Loucy (cell line): ENCODE data around the gene GFER.

Source experiments
- H2AFZ ChIP-seq: fragments of 200-600 bp; sonication (generic); 2 replicates; pipeline ENCODE4 v1.6.0; 2016; ENCODE audit warnings: antibody characterized with exemption, mild to moderate bottlenecking, low read length, moderate library complexity
- H3F3A ChIP-seq: fragments of 200-600 bp; 2 replicates; pipeline ENCODE4 v1.6.0; 2016; ENCODE audit warnings: antibody characterized with exemption, low read depth, mild to moderate bottlenecking
- H3K27me3 ChIP-seq: fragments of 200-600 bp; sonication (generic); 2 replicates; pipeline ENCODE4 v1.6.1; 2014; ENCODE audit warnings: low read length, mild to moderate bottlenecking; ENCODE audit not compliant: insufficient read depth, poor library complexity, severe bottlenecking
- H3K36me3 ChIP-seq: fragments of 200-600 bp; sonication (generic); 2 replicates; pipeline ENCODE4 v1.6.1; 2016; ENCODE audit warnings: low read length; ENCODE audit not compliant: insufficient read depth
- H3K4me1 ChIP-seq: fragments of 200-600 bp; sonication (generic); 2 replicates; pipeline ENCODE4 v1.5.1; 2014; ENCODE audit warnings: low read length, mild to moderate bottlenecking; ENCODE audit not compliant: insufficient read depth, poor library complexity, severe bottlenecking
- H3K4me2 ChIP-seq: fragments of 200-600 bp; sonication (generic); 2 replicates; pipeline ENCODE4 v1.6.0; 2014; ENCODE audit warnings: antibody characterized with exemption, low read length, low read depth, mild to moderate bottlenecking; ENCODE audit not compliant: poor library complexity, severe bottlenecking
- H3K4me3 ChIP-seq: fragments of 200-600 bp; sonication (generic); 2 replicates; pipeline ENCODE4 v1.5.1; 2014; ENCODE audit warnings: low read length, mild to moderate bottlenecking, mixed read lengths; ENCODE audit not compliant: poor library complexity, severe bottlenecking
- H3K79me2 ChIP-seq: fragments of 200-600 bp; sonication (generic); 2 replicates; pipeline ENCODE4 v1.6.1; 2014; ENCODE audit warnings: low read length; ENCODE audit not compliant: insufficient read depth
- H3K9ac ChIP-seq: fragments of 200-600 bp; sonication (generic); 2 replicates; pipeline ENCODE4 v1.6.0; 2014; ENCODE audit warnings: mild to moderate bottlenecking, low read depth, low read length, moderate library complexity; ENCODE audit not compliant: poor library complexity, severe bottlenecking
- H3K9me2 ChIP-seq: fragments of 200-600 bp; sonication (generic); replicated peaks from 2 replicates; pipeline ENCODE4 v1.6.1; 2016; ENCODE audit warnings: low read depth, low read length, mixed read lengths
- H3K9me3 ChIP-seq: fragments of 200-600 bp; sonication (generic); 2 replicates; pipeline ENCODE4 v1.6.1; 2014; ENCODE audit warnings: mild to moderate bottlenecking, antibody characterized with exemption, low read length, low read depth; ENCODE audit not compliant: insufficient read depth
- H4K20me1 ChIP-seq: fragments of 200-600 bp; sonication (generic); 2 replicates; pipeline ENCODE4 v1.6.0; 2014; ENCODE audit warnings: antibody characterized with exemption, low read length, mild to moderate bottlenecking; ENCODE audit not compliant: insufficient read depth, poor library complexity, severe bottlenecking
- EZH2phosphoT487 ChIP-seq: fragments of 200-600 bp; IDR thresholded peaks from 2 replicates; pipeline ENCODE4 v1.6.1; 2018; ENCODE audit warnings: antibody characterized with exemption, mild to moderate bottlenecking, moderate library complexity, borderline replicate concordance
- TF ChIP-seq, protein P1 (sequence below): fragments of 200-600 bp; sonication (generic); conservative IDR thresholded peaks from 2 replicates; pipeline ENCODE4 v1.5.1; 2014; ENCODE audit warnings: mild to moderate bottlenecking, antibody characterized with exemption, low read length

GFER gene

DNA sequence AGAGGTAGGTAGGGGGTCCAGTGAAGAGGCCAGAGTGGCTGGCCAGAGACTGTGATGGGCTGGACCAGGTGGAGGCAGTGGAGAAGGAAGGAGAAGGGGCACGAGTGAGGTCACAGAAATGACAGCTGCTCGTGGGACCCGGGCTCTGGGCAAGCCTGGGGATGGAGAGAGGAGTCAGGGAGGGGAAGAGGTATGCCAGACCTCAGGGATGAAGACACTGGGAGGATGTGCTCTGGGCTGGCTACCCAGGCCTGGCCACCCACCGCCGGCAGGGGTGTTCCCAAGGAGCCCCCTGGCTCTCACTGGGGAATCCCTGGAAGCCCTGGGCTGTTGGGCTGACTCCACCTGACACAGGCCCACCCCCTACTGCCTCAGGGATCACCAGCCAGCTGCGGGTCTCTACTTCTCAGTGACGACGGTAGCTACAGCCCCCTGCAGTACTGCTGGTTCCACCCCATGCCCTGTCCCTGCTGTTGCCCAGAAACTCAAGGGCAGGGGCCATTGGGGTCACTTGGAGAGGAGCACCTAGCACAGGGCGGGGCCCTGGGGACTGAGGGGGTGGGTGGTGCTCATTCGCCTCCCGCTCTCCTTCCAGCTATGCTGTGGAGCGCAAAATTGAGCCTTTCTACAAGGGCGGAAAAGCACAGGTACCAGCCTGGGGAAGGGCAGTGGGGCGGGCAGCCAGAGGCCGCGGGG lies 10.4 kb upstream of the GFER start:
- H3K9ac ChIP-seq, result no peak overlapping the region
- H3K36me3 ChIP-seq, result no peaks in the 10 kb centered on the region
- peaks cover 22% of the 10 kb centered on the region; the same call in 1 of the 2 replicates for H3K79me2 ChIP-seq
- H3K4me1 ChIP-seq, result no peaks in the 10 kb centered on the region
- no peak overlapping the region for H3K4me3 ChIP-seq
- TF ChIP-seq, protein P1, sequence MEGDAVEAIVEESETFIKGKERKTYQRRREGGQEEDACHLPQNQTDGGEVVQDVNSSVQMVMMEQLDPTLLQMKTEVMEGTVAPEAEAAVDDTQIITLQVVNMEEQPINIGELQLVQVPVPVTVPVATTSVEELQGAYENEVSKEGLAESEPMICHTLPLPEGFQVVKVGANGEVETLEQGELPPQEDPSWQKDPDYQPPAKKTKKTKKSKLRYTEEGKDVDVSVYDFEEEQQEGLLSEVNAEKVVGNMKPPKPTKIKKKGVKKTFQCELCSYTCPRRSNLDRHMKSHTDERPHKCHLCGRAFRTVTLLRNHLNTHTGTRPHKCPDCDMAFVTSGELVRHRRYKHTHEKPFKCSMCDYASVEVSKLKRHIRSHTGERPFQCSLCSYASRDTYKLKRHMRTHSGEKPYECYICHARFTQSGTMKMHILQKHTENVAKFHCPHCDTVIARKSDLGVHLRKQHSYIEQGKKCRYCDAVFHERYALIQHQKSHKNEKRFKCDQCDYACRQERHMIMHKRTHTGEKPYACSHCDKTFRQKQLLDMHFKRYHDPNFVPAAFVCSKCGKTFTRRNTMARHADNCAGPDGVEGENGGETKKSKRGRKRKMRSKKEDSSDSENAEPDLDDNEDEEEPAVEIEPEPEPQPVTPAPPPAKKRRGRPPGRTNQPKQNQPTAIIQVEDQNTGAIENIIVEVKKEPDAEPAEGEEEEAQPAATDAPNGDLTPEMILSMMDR, result no peak
- TF ChIP-seq EZH2phosphoT487, result no peak
- H3K27me3 ChIP-seq, result no peaks in the 10 kb centered on the region
- no peaks in the 10 kb centered on the region for H4K20me1 ChIP-seq
- H2AFZ ChIP-seq, result no peak overlapping the region
- peaks cover 2% of the 10 kb centered on the region; the same call in 1 of the 2 replicates for H3F3A ChIP-seq
- H3K9me3 ChIP-seq, result no peaks in the 10 kb centered on the region
- H3K9me2 ChIP-seq, result no peaks in the 10 kb centered on the region
- H3K4me2 ChIP-seq, result peak overlapping the region; percentile 75

GRCh38 chr16:1974157-1975070 lies 9.6 kb upstream of the GFER start:
- H3K9ac ChIP-seq, result no peak overlapping the region
- no peaks in the 10 kb centered on the region for H3K36me3 ChIP-seq
- no peak overlapping the region for H3K4me3 ChIP-seq
- no peak for TF ChIP-seq EZH2phosphoT487
- TF ChIP-seq, protein P1, result no peak
- no peaks in the 10 kb centered on the region for H4K20me1 ChIP-seq
- H3K4me1 ChIP-seq, result no peaks in the 10 kb centered on the region
- H3K9me3 ChIP-seq, result no peaks in the 10 kb centered on the region
- peaks cover 2% of the 10 kb centered on the region; the same call in 1 of the 2 replicates for H3F3A ChIP-seq
- no peaks in the 10 kb centered on the region for H3K9me2 ChIP-seq
- no peaks in the 10 kb centered on the region for H3K27me3 ChIP-seq
- no peak overlapping the region for H2AFZ ChIP-seq
- H3K4me2 ChIP-seq, result no peak overlapping the region
- peaks cover 22% of the 10 kb centered on the region; the same call in 1 of the 2 replicates for H3K79me2 ChIP-seq

DNA sequence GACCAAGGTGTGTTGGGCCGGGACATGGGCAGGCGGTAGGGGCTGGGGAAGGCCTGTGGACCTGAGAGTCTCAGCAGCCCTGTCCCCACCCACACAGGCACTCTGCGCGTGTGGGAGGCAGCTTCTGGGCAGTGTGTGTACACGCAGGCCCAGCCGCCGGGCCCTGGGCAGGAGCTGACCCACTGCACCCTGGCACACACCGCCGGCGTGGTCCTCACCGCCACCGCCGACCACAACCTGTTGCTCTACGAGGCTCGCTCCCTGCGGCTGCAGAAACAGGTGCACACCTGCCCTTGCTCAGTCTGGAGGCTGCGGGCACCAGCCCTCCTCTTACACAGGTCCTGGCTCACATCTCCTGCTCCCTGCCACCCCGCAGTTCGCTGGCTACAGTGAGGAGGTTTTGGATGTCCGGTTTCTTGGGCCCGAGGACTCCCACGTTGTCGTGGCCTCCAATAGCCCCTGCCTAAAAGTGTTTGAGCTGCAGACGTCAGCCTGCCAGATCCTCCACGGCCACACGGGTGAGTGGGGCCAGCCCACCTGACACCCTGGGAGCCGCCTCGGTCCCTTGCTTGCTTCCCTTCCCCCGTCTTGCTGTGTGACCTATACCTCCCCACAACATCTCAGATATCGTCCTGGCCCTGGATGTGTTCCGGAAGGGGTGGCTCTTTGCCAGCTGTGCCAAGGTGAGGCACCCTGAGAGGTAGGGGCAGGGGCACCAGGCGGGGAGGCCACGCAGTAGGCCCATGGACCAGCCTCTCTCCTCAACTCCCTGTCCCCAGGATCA lies 8.4 kb upstream of the GFER start:
- Histone ChIP-seq H3K9me2 (no peaks in the 10 kb centered on the region), H3K36me3 (no peaks in the 10 kb centered on the region), H3K9ac (no peak overlapping the region), H4K20me1 (no peaks in the 10 kb centered on the region), H3K27me3 (no peaks in the 10 kb centered on the region), H3K4me1 (no peaks in the 10 kb centered on the region), H3K79me2 (peaks cover 22% of the 10 kb centered on the region; the same call in 1 of the 2 replicates), H2AFZ (no peak overlapping the region), H3F3A (peaks cover 2% of the 10 kb centered on the region; the same call in 1 of the 2 replicates), H3K4me2 (no peak overlapping the region), H3K4me3 (no peak overlapping the region), H3K9me3 (no peaks in the 10 kb centered on the region)
- TF ChIP-seq, protein P1, result no peak
- no peak for TF ChIP-seq EZH2phosphoT487
